ENCODE measurements around the gene GPBP1L1. TPM values are rescaled to one million over a fixed set of nuclear protein-coding genes. Genes with fewer than 3 reads are reported as not detected.
"Not testable (repeated sequence)": the region's sequence is repeated elsewhere in the genome, so short reads cannot be mapped to it uniquely, and the experiment has no call there.

The GPBP1L1 gene
- total RNA-seq, 1 donor from 2014 or later: 99.3 TPM

DNA sequence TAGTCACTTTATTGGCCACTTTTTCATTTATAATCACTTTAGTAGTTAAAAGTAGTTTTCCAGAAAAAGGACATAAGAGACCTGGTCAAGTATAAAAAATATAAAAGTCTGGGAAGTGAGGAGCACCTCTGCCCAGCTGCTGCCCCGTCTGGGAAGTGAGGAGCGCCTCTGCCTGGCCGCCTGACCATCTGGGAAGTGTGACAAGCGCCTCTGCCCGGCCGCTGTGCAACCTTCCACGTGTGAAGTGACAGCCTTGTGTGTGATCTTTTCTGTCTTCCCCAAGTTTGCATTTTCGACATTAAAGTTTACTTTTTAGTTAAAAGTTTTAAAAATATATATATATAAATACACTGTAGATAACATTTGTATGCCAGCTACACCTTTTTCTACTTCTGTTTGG lies 7.5 kb upstream of the GPBP1L1 start:
- H3K27ac Mint-ChIP-seq; H3K4me3 Mint-ChIP-seq; H3K27me3 Mint-ChIP-seq (ENCODE audit: insufficient read depth); H3K4me1 Mint-ChIP-seq (ENCODE audit: low read depth); intact Hi-C loops (cut with micrococcal nuclease); H3K9me3 Mint-ChIP-seq; DNase-seq (ENCODE audit: low spot score): not testable (repeated sequence)
- H3K36me3 Mint-ChIP-seq (ENCODE audit: low read depth): peaks cover 19% of the 10 kb centered on the region

DNA sequence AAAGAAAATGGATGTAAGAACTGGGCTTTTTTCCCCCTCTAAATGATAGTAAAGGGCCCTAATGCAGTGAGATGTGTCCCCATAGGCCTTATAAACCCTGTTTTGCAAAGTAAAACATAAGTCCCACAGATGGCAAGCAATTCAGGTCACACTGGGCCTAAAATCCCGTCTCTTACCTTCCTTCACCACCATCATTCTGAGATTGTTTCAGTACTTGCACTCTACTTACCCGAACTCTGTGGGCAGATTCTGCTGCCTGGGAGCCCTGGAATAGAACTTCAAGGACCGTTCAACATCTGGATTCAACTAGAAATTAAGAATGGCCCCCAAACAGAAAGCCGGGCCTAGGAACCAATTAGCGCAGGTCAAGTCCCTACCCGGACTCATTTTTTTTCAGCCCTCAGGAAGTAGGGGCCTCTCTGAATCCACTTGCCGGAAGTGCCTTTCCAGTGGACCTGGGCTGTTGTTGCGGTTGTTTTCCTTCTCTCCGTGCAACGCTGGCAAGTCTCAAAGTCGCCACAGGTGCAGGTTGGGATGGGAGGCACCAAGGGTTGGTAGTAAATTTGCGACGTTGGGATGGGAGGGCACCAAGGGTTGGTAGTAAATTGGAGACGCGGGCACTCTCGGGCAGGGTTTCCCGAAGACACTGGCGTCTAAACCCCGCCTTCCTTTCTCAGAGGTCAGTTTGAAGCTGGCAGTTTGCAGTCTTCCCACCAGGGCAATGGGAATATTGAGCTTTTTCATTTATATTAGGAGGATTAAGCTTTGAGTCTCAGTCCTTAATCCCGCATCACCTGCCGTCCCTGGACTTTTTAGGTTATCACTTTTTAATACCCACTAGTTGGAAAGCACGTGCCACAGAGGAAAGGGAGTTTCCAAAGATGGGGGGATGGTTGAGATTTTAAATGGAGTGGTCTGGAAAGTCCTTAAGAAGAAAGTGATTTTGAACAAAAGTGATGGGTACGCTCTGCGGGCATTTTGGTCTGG lies 1.7 kb upstream of the GPBP1L1 start, which contains the start of gene TMEM69:
TSS of gene TMEM69 (plus strand) at position 428 of the 987 bp plus-strand sequence. CDS start 2,888 bp downstream, outside the sequence.
- no peaks in the 10 kb centered on the region for H3K27me3 Mint-ChIP-seq (ENCODE audit: insufficient read depth)
- H3K4me1 Mint-ChIP-seq (ENCODE audit: low read depth): peaks cover 19% of the 10 kb centered on the region
- H3K27ac Mint-ChIP-seq: peak within 1 kb of the TSS; percentile 99
- DNase-seq (ENCODE audit: low spot score): peak; percentile 74
- H3K9me3 Mint-ChIP-seq: no peaks in the 10 kb centered on the region
- intact Hi-C loops (cut with micrococcal nuclease): loop anchor here (1.0 to 10.0 kb wide), 18 partner anchors 33 to 1056 kb away; partner anchors contain the start of genes CCDC163, EIF2B3, HECTD3 and KIF2C
- H3K36me3 Mint-ChIP-seq (ENCODE audit: low read depth): peaks cover 16% of the 10 kb centered on the region
- H3K4me3 Mint-ChIP-seq: peak within 1 kb of the TSS; percentile 99

DNA sequence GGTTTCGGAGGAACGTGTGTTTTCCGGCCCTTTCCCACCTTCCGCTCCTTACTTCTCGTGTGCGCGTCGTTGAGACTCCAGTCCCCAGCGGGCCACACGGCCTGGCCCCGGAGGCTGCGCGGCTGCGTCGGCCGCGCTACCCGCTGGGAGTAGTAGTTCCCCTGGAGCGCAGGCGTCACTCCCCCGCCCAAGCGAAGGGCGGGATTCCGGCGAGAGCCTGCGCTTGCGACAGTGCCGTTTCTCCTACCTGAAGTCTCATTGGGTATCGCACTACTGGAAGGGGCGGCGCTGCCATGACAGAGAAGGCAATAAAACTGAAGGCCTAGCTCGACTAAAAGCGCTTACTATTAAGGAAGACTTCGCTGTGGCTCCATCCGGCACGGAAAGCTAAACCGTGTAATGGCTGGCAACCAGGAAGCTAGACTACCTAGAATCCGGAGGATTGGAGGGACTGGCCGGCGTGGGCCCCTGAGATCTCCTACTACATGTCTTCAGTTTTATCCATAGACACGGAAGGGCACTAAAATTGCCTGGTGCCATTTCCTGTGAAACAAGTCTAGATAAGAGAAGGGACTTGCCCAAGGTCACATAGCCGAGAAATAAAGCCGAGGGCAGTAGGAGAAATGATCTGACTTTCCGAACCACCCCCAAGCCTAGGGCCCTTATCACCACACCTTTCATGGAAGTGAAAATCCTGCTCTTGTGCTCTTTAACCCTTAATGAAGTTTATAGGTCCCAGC lies 851 bp upstream of the GPBP1L1 start:
- intact Hi-C loops (cut with micrococcal nuclease): loop anchor here (1.0 to 10.0 kb wide), 17 partner anchors 32 to 1055 kb away; partner anchors contain the start of genes CCDC163, EIF2B3, KIF2C and LRRC41
- H3K27me3 Mint-ChIP-seq (ENCODE audit: insufficient read depth): no peaks in the 10 kb centered on the region
- H3K27ac Mint-ChIP-seq: peak overlapping the region; percentile 99
- DNase-seq (ENCODE audit: low spot score): peak; percentile 97
- peaks cover 13% of the 10 kb centered on the region for H3K36me3 Mint-ChIP-seq (ENCODE audit: low read depth)
- H3K4me3 Mint-ChIP-seq: peak overlapping the region; percentile 99
- no peaks in the 10 kb centered on the region for H3K9me3 Mint-ChIP-seq
- peaks cover 26% of the 10 kb centered on the region for H3K4me1 Mint-ChIP-seq (ENCODE audit: low read depth)

DNA sequence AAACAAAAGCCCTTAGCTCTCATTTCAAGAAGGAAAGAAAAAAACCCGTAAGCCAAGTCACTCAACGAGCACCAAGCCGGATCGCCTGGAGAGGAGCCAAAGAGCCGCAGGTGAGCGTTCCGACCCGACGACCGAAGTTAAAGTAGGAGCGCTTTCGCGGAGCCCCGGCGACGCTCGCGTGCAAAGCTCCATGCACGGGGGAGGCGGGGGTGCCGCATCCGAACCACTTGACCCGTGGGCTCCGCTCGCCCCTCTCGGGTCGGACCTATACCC lies 382 bp downstream of the GPBP1L1 start:
- DNase-seq (ENCODE audit: low spot score): peak; percentile 38
- H3K27me3 Mint-ChIP-seq (ENCODE audit: insufficient read depth): no peaks in the 10 kb centered on the region
- peak overlapping the region; percentile 99 for H3K4me3 Mint-ChIP-seq
- intact Hi-C loops (cut with micrococcal nuclease): loop anchor here (1.0 to 10.0 kb wide), 18 partner anchors 31 to 1054 kb away; partner anchors contain the start of genes ARMH1, EIF2B3, IPP and KIF2C
- H3K4me1 Mint-ChIP-seq (ENCODE audit: low read depth): peaks cover 36% of the 10 kb centered on the region
- no peaks in the 10 kb centered on the region for H3K9me3 Mint-ChIP-seq
- peak overlapping the region; percentile 99 for H3K27ac Mint-ChIP-seq
- peaks cover 9% of the 10 kb centered on the region for H3K36me3 Mint-ChIP-seq (ENCODE audit: low read depth)

DNA sequence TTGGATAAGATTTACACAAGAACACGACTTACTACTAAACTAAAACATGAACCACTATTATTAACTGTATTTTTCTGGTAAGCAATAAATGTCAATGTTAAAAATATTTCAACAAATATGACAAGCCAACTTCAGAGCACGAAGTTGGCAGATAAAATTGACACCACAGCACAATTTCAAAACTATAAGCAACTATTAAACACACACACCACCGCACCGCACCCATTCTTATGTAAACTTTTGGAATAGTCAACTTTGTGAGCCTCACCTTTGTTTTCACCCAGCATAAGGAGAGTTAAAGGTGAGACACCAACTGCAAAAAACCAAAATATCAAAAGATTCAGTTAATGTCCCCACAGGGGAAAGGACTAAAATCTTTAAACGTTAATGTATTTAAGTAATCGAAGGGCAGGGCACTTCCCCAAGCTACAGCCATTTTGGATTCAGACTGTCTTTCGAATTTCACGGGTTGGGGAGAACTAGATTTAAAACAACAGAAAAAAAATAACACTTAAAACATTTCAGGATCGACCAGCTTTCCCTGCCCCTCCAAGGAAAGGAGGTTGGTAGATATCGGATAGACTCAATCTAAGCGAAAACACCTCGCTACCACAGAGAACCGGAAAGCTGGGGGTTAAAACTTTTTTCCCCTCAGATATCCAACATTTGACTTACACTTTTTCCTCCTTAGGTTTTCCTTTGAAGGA lies 872 bp downstream of the GPBP1L1 start:
- Mint-ChIP-seq H3K9me3 (no peaks in the 10 kb centered on the region), H3K4me1 (ENCODE audit: low read depth) (peaks cover 41% of the 10 kb centered on the region), H3K4me3 (peak overlapping the region; percentile 99), H3K27me3 (ENCODE audit: insufficient read depth) (no peaks in the 10 kb centered on the region), H3K27ac (peak overlapping the region; percentile 99), H3K36me3 (ENCODE audit: low read depth) (peaks cover 7% of the 10 kb centered on the region)
- DNase-seq (ENCODE audit: low spot score): no peak
- intact Hi-C loops (cut with micrococcal nuclease): loop anchor here (1.0 to 10.0 kb wide), 18 partner anchors 31 to 1053 kb away; partner anchors contain the start of genes ARMH1, EIF2B3, IPP and KIF2C

DNA sequence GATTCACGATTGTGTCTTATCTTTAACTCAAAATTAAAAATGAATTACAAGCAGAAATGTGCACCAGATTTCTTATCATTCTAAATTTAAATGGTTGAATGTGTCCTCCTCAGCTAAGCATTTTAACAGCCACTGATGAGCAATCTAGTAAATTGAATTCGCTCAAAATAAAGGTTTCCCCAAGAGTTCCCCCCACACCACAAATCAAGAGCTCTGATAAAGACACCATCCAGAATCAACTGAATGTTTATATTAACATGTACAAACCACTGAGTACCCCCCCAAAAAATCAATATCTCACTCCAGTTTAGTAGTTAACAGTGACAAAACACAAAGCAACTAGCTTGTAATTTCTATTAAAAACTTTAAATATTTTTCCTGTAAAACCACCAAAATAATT lies 1.9 kb downstream of the GPBP1L1 start:
- H3K9me3 Mint-ChIP-seq: no peaks in the 10 kb centered on the region
- peak overlapping the region; percentile 99 for H3K4me3 Mint-ChIP-seq
- H3K27ac Mint-ChIP-seq: no peak overlapping the region
- peaks cover 42% of the 10 kb centered on the region for H3K4me1 Mint-ChIP-seq (ENCODE audit: low read depth)
- H3K36me3 Mint-ChIP-seq (ENCODE audit: low read depth): peaks cover 7% of the 10 kb centered on the region
- H3K27me3 Mint-ChIP-seq (ENCODE audit: insufficient read depth): no peaks in the 10 kb centered on the region
- intact Hi-C loops (cut with micrococcal nuclease): loop anchor here (10.0 kb wide), 1 partner anchor 700 kb away; the partner anchor contains the start of gene EIF2B3
- no peak for DNase-seq (ENCODE audit: low spot score)

DNA sequence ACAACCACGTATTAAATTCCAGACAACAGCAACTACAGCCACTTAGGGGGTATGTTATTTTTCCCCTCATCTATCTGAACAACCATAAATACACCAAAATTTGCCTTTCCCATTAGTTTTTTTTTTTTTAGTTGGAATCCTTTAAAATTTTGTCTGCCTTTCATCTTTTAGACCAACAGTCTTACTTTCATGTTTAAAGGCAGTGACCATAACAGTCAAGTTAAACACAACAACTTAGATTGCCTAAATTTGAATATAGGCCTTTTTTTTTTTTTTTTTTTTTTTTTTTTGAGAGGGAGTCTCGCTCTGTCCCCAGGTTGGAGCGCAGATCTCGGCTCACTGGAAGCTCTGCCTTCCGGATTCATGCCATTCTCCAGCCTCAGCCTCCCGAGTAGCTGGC lies 3.4 kb downstream of the GPBP1L1 start:
- Mint-ChIP-seq H3K27me3 (ENCODE audit: insufficient read depth) (no peaks in the 10 kb centered on the region), H3K4me1 (ENCODE audit: low read depth) (peaks cover 47% of the 10 kb centered on the region), H3K4me3 (no peak overlapping the region), H3K27ac (no peak overlapping the region), H3K9me3 (no peaks in the 10 kb centered on the region), H3K36me3 (ENCODE audit: low read depth) (peaks cover 1% of the 10 kb centered on the region)
- no peak for DNase-seq (ENCODE audit: low spot score)
- intact Hi-C loops (cut with micrococcal nuclease): loop anchor here (10.0 kb wide), 1 partner anchor 698 kb away; the partner anchor contains the start of gene EIF2B3

DNA sequence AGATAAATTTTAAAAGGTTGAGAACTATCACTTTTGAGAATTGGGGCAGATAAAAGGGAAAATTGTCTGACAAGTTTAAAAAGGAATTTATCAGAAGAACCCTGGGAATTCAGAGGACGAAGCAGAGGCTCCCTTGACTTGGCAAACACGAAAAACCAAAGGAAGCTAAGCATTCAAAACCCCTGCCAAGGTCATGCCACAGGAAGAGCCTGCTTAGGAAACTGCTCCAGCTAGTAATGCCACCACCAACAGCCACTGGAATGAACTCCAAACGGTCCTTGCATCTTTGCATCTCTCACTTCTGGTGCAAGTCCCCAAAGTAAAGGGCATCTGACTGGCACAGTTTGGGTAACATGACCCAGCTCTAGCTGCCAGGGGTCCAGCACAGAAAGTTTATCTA lies 7.2 kb downstream of the GPBP1L1 start:
- Mint-ChIP-seq H3K4me1 (ENCODE audit: low read depth) (peaks cover 32% of the 10 kb centered on the region), H3K4me3 (no peak overlapping the region), H3K36me3 (ENCODE audit: low read depth) (peaks cover 6% of the 10 kb centered on the region), H3K27ac (no peak overlapping the region), H3K9me3 (no peaks in the 10 kb centered on the region), H3K27me3 (ENCODE audit: insufficient read depth) (no peaks in the 10 kb centered on the region)
- intact Hi-C loops (cut with micrococcal nuclease): no loop called here
- DNase-seq (ENCODE audit: low spot score): no peak

DNA sequence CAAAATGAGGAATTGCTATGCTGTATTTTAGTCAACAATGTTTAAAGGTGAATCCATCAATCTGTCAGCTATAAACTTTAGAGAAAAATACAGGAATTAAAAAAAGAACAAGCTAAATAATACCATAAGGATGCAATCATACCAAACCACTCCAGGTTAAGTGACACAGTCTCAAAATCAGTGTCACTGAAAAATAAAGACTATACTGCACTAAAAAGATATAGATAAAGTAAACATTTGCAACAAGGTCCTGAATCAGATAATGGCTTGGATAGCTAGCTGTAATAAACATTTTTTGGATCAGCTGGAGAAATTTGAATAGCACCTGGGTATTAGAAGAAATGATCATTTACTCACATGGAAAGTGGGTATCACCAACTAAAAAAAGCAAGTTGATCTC lies 7.8 kb downstream of the GPBP1L1 start:
- Mint-ChIP-seq H3K36me3 (ENCODE audit: low read depth) (peaks cover 6% of the 10 kb centered on the region), H3K4me3 (no peak overlapping the region), H3K27ac (no peak overlapping the region), H3K4me1 (ENCODE audit: low read depth) (peaks cover 32% of the 10 kb centered on the region), H3K9me3 (no peaks in the 10 kb centered on the region), H3K27me3 (ENCODE audit: insufficient read depth) (no peaks in the 10 kb centered on the region)
- intact Hi-C loops (cut with micrococcal nuclease): no loop called here
- no peak for DNase-seq (ENCODE audit: low spot score)

DNA sequence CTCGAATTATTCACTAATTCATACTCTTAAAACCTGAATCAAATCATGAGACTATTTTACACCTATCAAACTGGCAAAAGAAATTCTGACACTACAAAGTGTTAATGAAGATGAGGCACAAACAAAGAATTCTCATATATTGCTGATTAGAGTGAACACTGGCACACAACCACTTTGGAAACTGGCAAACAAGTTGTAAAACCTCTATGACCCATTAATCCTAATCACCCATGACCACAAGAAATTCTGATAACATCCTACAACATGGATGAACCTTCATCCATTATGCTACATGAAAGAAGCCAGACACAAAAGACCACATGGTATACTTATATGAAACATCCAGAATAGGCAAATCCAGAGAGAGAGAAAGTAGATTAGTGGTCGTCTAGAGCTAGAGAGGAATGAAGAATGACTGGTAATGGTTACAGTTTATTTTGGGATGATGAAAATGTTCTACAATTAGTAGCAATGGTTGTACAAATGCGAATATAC lies 8.5 kb downstream of the GPBP1L1 start:
- Mint-ChIP-seq H3K9me3 (no peaks in the 10 kb centered on the region), H3K4me1 (ENCODE audit: low read depth) (peaks cover 35% of the 10 kb centered on the region), H3K27me3 (ENCODE audit: insufficient read depth) (no peaks in the 10 kb centered on the region), H3K36me3 (ENCODE audit: low read depth) (peaks cover 8% of the 10 kb centered on the region), H3K27ac (no peak overlapping the region), H3K4me3 (no peak overlapping the region)
- intact Hi-C loops (cut with micrococcal nuclease): no loop called here
- DNase-seq (ENCODE audit: low spot score): no peak

DNA sequence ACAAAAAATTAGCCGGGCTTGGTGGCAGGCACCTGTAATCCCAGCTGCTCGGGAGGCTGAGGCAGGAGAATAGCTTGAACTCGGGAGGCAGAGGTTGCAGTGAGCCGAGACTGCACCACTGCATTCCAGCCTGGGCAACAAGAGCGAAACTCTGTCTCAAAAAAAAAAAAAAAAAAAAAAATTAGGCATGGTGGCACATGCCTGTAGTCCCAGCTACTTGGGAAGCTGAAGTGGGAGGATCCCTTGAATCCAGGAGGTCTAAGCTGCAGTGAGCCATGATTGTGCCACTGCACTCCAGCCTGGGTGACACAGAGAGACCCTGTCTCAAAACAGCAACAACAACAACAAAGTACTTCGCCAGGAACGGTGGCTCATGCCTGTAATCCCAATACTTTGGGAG lies 9.8 kb downstream of the GPBP1L1 start:
- peaks cover 27% of the 10 kb centered on the region for H3K4me1 Mint-ChIP-seq (ENCODE audit: low read depth)
- H3K27me3 Mint-ChIP-seq (ENCODE audit: insufficient read depth); H3K9me3 Mint-ChIP-seq; DNase-seq (ENCODE audit: low spot score); H3K4me3 Mint-ChIP-seq; intact Hi-C loops (cut with micrococcal nuclease); H3K36me3 Mint-ChIP-seq (ENCODE audit: low read depth); H3K27ac Mint-ChIP-seq: not testable (repeated sequence)

DNA sequence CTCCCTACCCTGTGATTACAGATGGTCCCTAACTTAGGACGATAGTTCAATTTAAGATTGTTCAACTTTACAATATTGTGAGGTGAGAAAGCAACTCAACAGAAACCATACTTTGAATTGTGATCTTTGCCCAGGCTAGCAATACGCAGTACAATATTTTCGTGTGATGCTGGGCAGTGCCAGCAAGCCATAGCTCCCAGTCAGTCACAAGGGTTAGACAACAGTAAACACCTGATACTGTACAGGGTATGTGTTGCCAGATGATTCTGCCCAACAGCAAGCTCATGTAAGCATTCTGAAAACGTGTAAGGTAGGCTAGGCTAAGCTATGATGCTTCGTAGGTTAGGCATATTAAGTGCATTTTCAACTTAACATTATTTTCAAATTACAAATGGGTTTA lies 11.9 kb downstream of the GPBP1L1 start:
- H3K4me3 Mint-ChIP-seq: no peak overlapping the region
- no peaks in the 10 kb centered on the region for H3K27me3 Mint-ChIP-seq (ENCODE audit: insufficient read depth)
- intact Hi-C loops (cut with micrococcal nuclease): no loop called here
- peaks cover 25% of the 10 kb centered on the region for H3K4me1 Mint-ChIP-seq (ENCODE audit: low read depth)
- H3K27ac Mint-ChIP-seq: no peak overlapping the region
- H3K9me3 Mint-ChIP-seq: no peaks in the 10 kb centered on the region
- peaks cover 8% of the 10 kb centered on the region for H3K36me3 Mint-ChIP-seq (ENCODE audit: low read depth)
- DNase-seq (ENCODE audit: low spot score): no peak
